Liver (tissue), 9 donors: ENCODE results near the gene KRTAP5-1. TPM values are rescaled to one million over a fixed set of nuclear protein-coding genes. Genes with fewer than 3 reads are reported as not detected.

Experiments
- DNase-seq: peaks from one replicate; pipeline ENCODE4 v3.0.0-alpha.2; 2017; ENCODE audit warnings: low spot score
- H3K27ac ChIP-seq, 2 donors: one replicate each; pipeline ENCODE4 v1.7.0; 2013; ENCODE audit warnings: inconsistent platforms in 2 of 2, low read length in 2 of 2, control low read depth in 1 of 2, low read depth in 1 of 2, mild to moderate bottlenecking in 1 of 2
- H3K27me3 ChIP-seq, 4 donors: one replicate each; pipeline versions ENCODE4 v1.6.1 to v1.7.0; 2013; ENCODE audit warnings: low read length in 3 of 4, inconsistent platforms in 1 of 4, mild to moderate bottlenecking in 1 of 4, moderate library complexity in 1 of 4; ENCODE audit not compliant: control insufficient read depth in 4 of 4, insufficient read depth in 4 of 4
- H3K36me3 ChIP-seq, 4 donors: one replicate each; pipeline versions ENCODE4 v1.6.1 to v1.7.0; 2013; ENCODE audit warnings: low read length in 3 of 4, mild to moderate bottlenecking in 3 of 4, low read depth in 1 of 4, moderate library complexity in 1 of 4; ENCODE audit not compliant: control insufficient read depth in 4 of 4, insufficient read depth in 3 of 4
- H3K4me1 ChIP-seq, 4 donors: one replicate each; pipeline versions ENCODE4 v1.6.1 to v1.7.0; 2013; ENCODE audit warnings: low read length in 3 of 4, mild to moderate bottlenecking in 3 of 4, moderate library complexity in 1 of 4; ENCODE audit not compliant: control insufficient read depth in 4 of 4, insufficient read depth in 4 of 4
- H3K4me3 ChIP-seq, 3 donors: one replicate each; pipeline versions ENCODE4 v1.6.1 to v1.7.0; 2013; ENCODE audit warnings: low read length in 3 of 3, control low read depth in 1 of 3, low read depth in 1 of 3, mild to moderate bottlenecking in 1 of 3
- H3K9ac ChIP-seq, 2 donors: one replicate each; pipeline ENCODE4 v1.7.0; 2013; ENCODE audit warnings: low read length in 2 of 2, mild to moderate bottlenecking in 2 of 2, moderate library complexity in 2 of 2, control low read depth in 1 of 2, low read depth in 1 of 2
- H3K9me3 ChIP-seq, 4 donors: one replicate each; pipeline versions ENCODE4 v1.6.1 to v1.7.0; 2013; ENCODE audit warnings: low read length in 3 of 4; ENCODE audit not compliant: control insufficient read depth in 4 of 4
- ATF3 ChIP-seq: IDR thresholded peaks from 2 replicates; pipeline ENCODE4 v1.6.1; 2016; ENCODE audit warnings: antibody characterized with exemption
- CTCF ChIP-seq: fragments of 150-350 bp; IDR thresholded peaks from 2 replicates; pipeline ENCODE4 v1.5.1; 2017; ENCODE audit warnings: improper control_type of control experiment, low read depth, low read length; ENCODE audit not compliant: missing input control
- EGR1 ChIP-seq, 2 donors: IDR thresholded peaks; 2 replicates each; pipeline ENCODE4 v1.6.1; 2016 to 2018; ENCODE audit warnings: antibody characterized with exemption in 2 of 2, low read depth in 2 of 2
- FOXA1 ChIP-seq: IDR thresholded peaks from 2 replicates; pipeline ENCODE4 v1.6.1; 2016; ENCODE audit warnings: antibody characterized with exemption
- FOXA2 ChIP-seq: IDR thresholded peaks from 2 replicates; pipeline ENCODE4 v1.6.1; 2016; ENCODE audit warnings: antibody characterized with exemption
- GABPA ChIP-seq, 2 donors: IDR thresholded peaks in 1 of 2; conservative IDR thresholded peaks in 1 of 2; 2 replicates each; pipeline ENCODE4 v1.6.1; 2016; ENCODE audit warnings: antibody characterized with exemption in 2 of 2, mild to moderate bottlenecking in 1 of 2, moderate library complexity in 1 of 2
- HNF4A ChIP-seq, 2 donors: conservative IDR thresholded peaks; 2 replicates each; pipeline ENCODE4 v1.6.1; 2016; ENCODE audit warnings: antibody characterized with exemption in 2 of 2, mild to moderate bottlenecking in 2 of 2
- HNF4G ChIP-seq: IDR thresholded peaks from 2 replicates; pipeline ENCODE4 v1.6.1; 2016; ENCODE audit warnings: antibody characterized with exemption
- JUND ChIP-seq, 2 donors: IDR thresholded peaks; 2 replicates each; pipeline ENCODE4 v1.6.1; 2016; ENCODE audit warnings: antibody characterized with exemption in 2 of 2
- MAX ChIP-seq: IDR thresholded peaks from 2 replicates; pipeline ENCODE4 v1.6.1; 2016; ENCODE audit warnings: antibody characterized with exemption
- NR2F2 ChIP-seq: IDR thresholded peaks from 2 replicates; pipeline ENCODE4 v1.6.1; 2016; ENCODE audit warnings: antibody characterized with exemption
- RAD21 ChIP-seq, 2 donors: IDR thresholded peaks; 2 replicates each; pipeline ENCODE4 v1.6.1; 2016; ENCODE audit warnings: antibody characterized with exemption in 2 of 2, mild to moderate bottlenecking in 2 of 2
- REST ChIP-seq: IDR thresholded peaks from 2 replicates; pipeline ENCODE4 v1.6.1; 2016; ENCODE audit warnings: antibody characterized with exemption, mild to moderate bottlenecking
- RXRA ChIP-seq, 2 donors: IDR thresholded peaks; 2 replicates each; pipeline ENCODE4 v1.6.1; 2017 to 2018; ENCODE audit warnings: antibody characterized with exemption in 2 of 2, mild to moderate bottlenecking in 1 of 2
- SP1 ChIP-seq: IDR thresholded peaks from 2 replicates; pipeline ENCODE4 v1.6.1; 2018; ENCODE audit warnings: antibody characterized with exemption, mild to moderate bottlenecking
- TAF1 ChIP-seq: conservative IDR thresholded peaks from 2 replicates; pipeline ENCODE4 v1.6.1; 2016; ENCODE audit warnings: antibody characterized with exemption, mild to moderate bottlenecking
- YY1 ChIP-seq: IDR thresholded peaks from 2 replicates; pipeline ENCODE4 v1.6.1; 2016; ENCODE audit warnings: antibody characterized with exemption, mild to moderate bottlenecking
- ZBTB33 ChIP-seq: IDR thresholded peaks from 2 replicates; pipeline ENCODE4 v1.6.1; 2016; ENCODE audit warnings: antibody characterized with exemption
- WGBS: extraction: QIAGEN DNeasy Blood & Tissue Kit; methylation state at CpG from one replicate; pipeline ENCODE4 v1.1.7; 2013; 5-methylcytosine and 5-hydroxymethylcytosine counted together
- polyA plus RNA-seq, 2 donors: library from polyadenylated mRNA; stranded (reverse) in 1 of 2; unstranded in 1 of 2; fragments of 200-250 nt in 1 of 2; fragments of >200 nt in 1 of 2; fragmentation: Nextera tagmentation in 1 of 2; extraction: Ambion mirVana in 1 of 2; gene quantifications; one replicate each; pipeline versions ENCODE4 v1.2.1 to v1.2.3, GENCODE V29; 2013 to 2015
- total RNA-seq, 2 donors: library from RNA; depleted of rRNA; stranded (reverse); fragments of >200 nt; gene quantifications; one replicate each; pipeline ENCODE4 v1.2.3, GENCODE V29; 2014
- donor health status: healthy.
- donor health status: healthy.
- donor health status: healthy.
- donor health status: healthy.
- donor health status: healthy.

Gene KRTAP5-1
- total and polyA plus RNA-seq, 4 donors, result not detected

GRCh38 chr11:1570531-1570895, 14.6 kb downstream of the KRTAP5-1 start (continued):
- no peak for TF ChIP-seq ZBTB33
- no peak for TF ChIP-seq FOXA2
- TF ChIP-seq RAD21 (IDR thresholded peaks at IDR 0.05), result no peak
- no peak for TF ChIP-seq MAX

GRCh38 chr11:1570001-1570453, 15.1 kb downstream of the KRTAP5-1 start:
- Histone ChIP-seq H3K4me1 (peaks cover 6 to 18% (median 12%) of the 10 kb centered on the region in 4 donors), H3K36me3 (no peaks in the 10 kb centered on the region), H3K9ac (no peak overlapping the region), H3K27me3 (peaks cover 0 to 5% (median 0%) of the 10 kb centered on the region in 4 donors), H3K9me3 (no peaks in the 10 kb centered on the region), H3K4me3 (no peak overlapping the region), H3K27ac (no peak overlapping the region)
- no peak for DNase-seq
- TF ChIP-seq JUND (IDR thresholded peaks at IDR 0.05), result no peak
- WGBS, result 71% methylated on average over 11 of the region's 11 CpGs

- H3K36me3 ChIP-seq, result no peaks in the 10 kb centered on the region
- DNase-seq, result no peak
- peaks cover 6 to 16% (median 10%) of the 10 kb centered on the region in 4 donors for H3K4me1 ChIP-seq
- H3K4me3 ChIP-seq, result no peak overlapping the region
- H3K9ac ChIP-seq, result no peak overlapping the region
- H3K27ac ChIP-seq, result no peak overlapping the region
- 77% methylated on average over 14 of the region's 14 CpGs for WGBS
- H3K9me3 ChIP-seq, result no peaks in the 10 kb centered on the region
- TF ChIP-seq JUND (IDR thresholded peaks at IDR 0.05) (no peak), NR2F2 (no peak), HNF4A (conservative IDR thresholded peaks at IDR 0.05) (no peak), ZBTB33 (no peak), FOXA1 (no peak), MAX (no peak), ATF3 (no peak), CTCF (no peak), SP1 (no peak), TAF1 (no peak), GABPA (IDR thresholded peaks at IDR 0.05 in 1 of 2, conservative IDR thresholded peaks at IDR 0.05 in 1 of 2) (no peak), HNF4G (no peak), YY1 (no peak), FOXA2 (no peak), EGR1 (IDR thresholded peaks at IDR 0.05; ENCODE audit: low read depth in 2 of 2) (no peak), RXRA (IDR thresholded peaks at IDR 0.05) (no peak), RAD21 (IDR thresholded peaks at IDR 0.05) (no peak), REST (no peak)
- peaks cover 0 to 4% (median 0%) of the 10 kb centered on the region in 4 donors for H3K27me3 ChIP-seq
Observed at GRCh38 chr11:1569251-1569780, 15.8 kb downstream of the KRTAP5-1 start.
